K562 (cell line): ENCODE results near the gene TEX101. TPM values are rescaled to one million over a fixed set of nuclear protein-coding genes. Genes with fewer than 3 reads are reported as not detected.

Source experiments
- CBX8 ChIP-seq: fragments of 200-600 bp; sonication (generic); IDR thresholded peaks from 2 replicates; pipeline ENCODE4 v1.6.1; 2012; ENCODE audit warnings: borderline replicate concordance, mixed run types, low read depth, mild to moderate bottlenecking, moderate library complexity, mixed read lengths, low read length, control low read depth, inconsistent platforms; ENCODE audit not compliant: poor library complexity, severe bottlenecking; ENCODE audit errors: extremely low read depth
- EHMT2 ChIP-seq: fragments of 450-650 bp; IDR thresholded peaks from 2 replicates; pipeline ENCODE4 v1.6.1; 2018; ENCODE audit warnings: antibody characterized with exemption
- JUN ChIP-seq, 2 experiments: sonication (generic) in 1 of 2; formaldehyde crosslinking in 1 of 2; IDR thresholded peaks; 2 replicates each; pipeline versions ENCODE4 v1.6.1 to v1.8.0; 2012 to 2022; ENCODE audit warnings: borderline replicate concordance in 2 of 2, mild to moderate bottlenecking in 2 of 2, improper control_type of control experiment in 1 of 2, low read depth in 1 of 2, low read length in 1 of 2, missing genetic modification reagents in 1 of 2
- KDM4B ChIP-seq, 2 experiments: fragments of 450-650 bp in 1 of 2; sonication (generic) in 1 of 2; IDR thresholded peaks; 2 replicates each; pipeline ENCODE4 v1.6.1; 2016 to 2017; ENCODE audit warnings: borderline replicate concordance in 2 of 2, antibody characterized with exemption in 1 of 2, low read depth in 1 of 2, mild to moderate bottlenecking in 1 of 2
- MAFG ChIP-seq: fragments of 450-650 bp; conservative IDR thresholded peaks from 2 replicates; pipeline ENCODE4 v1.6.1; 2016; ENCODE audit warnings: missing genetic modification characterization, missing compliant biosample characterization
- MYC ChIP-seq, 2 experiments: fragments of 250-450 bp in 1 of 2; sonication (Bioruptor Pico) in 1 of 2; IDR thresholded peaks; 2 replicates each; pipeline versions ENCODE4 v1.5.1 to v1.6.1; 2012 to 2021; ENCODE audit warnings: low read depth in 2 of 2, borderline replicate concordance in 1 of 2, improper control_type of control experiment in 1 of 2, low read length in 1 of 2, mild to moderate bottlenecking in 1 of 2, moderate library complexity in 1 of 2
- NCOA6 ChIP-seq: fragments of 450-650 bp; IDR thresholded peaks from 2 replicates; pipeline ENCODE4 v1.6.1; 2017; ENCODE audit warnings: mild to moderate bottlenecking
- NFXL1 ChIP-seq: fragments of 450-650 bp; formaldehyde crosslinking; IDR thresholded peaks from 2 replicates; pipeline ENCODE4 v1.4.0; 2021; ENCODE audit warnings: mild to moderate bottlenecking
- NR1H2 ChIP-seq: sonication (generic); formaldehyde crosslinking; IDR thresholded peaks from 2 replicates; pipeline ENCODE4 v1.4.0; 2020; ENCODE audit warnings: mild to moderate bottlenecking, missing genetic modification reagents
- RBBP5 ChIP-seq: fragments of 200-600 bp; sonication (generic); IDR thresholded peaks from 2 replicates; pipeline ENCODE4 v1.6.1; 2012; ENCODE audit warnings: borderline replicate concordance, mild to moderate bottlenecking, low read length, control low read depth, inconsistent platforms; ENCODE audit not compliant: insufficient read depth, poor library complexity, severe bottlenecking
- SIN3B ChIP-seq: fragments of 450-650 bp; IDR thresholded peaks from 2 replicates; pipeline ENCODE4 v1.6.1; 2017; ENCODE audit warnings: low read depth, mild to moderate bottlenecking, moderate library complexity
- ZNF124 ChIP-seq: sonication (generic); formaldehyde crosslinking; IDR thresholded peaks from 2 replicates; pipeline ENCODE4 v1.8.1; 2022; ENCODE audit warnings: missing genetic modification reagents
- ZNF384 ChIP-seq: IDR thresholded peaks from 2 replicates; pipeline ENCODE4 v1.6.1; 2012; ENCODE audit warnings: low read depth, low read length, improper control_type of control experiment
- ZNF41 ChIP-seq: fragments of 250-450 bp; sonication (Bioruptor Pico); conservative IDR thresholded peaks from 2 replicates; pipeline ENCODE4 v1.4.0; 2020; ENCODE audit warnings: mild to moderate bottlenecking
- ZNF436 ChIP-seq: fragments of 250-450, 450-650 bp; sonication (Bioruptor Pico); formaldehyde crosslinking; IDR thresholded peaks from 2 replicates; pipeline ENCODE4 v1.7.0; 2020; ENCODE audit warnings: mild to moderate bottlenecking
- ZNF75A ChIP-seq: fragments of 450-650 bp; formaldehyde crosslinking; IDR thresholded peaks from 2 replicates; pipeline ENCODE4 v1.4.0; 2020; ENCODE audit warnings: mild to moderate bottlenecking
- ZNF77 ChIP-seq: fragments of 250-450 bp; sonication (Bioruptor Pico); IDR thresholded peaks from 2 replicates; pipeline ENCODE4 v1.5.0; 2020
- polyA plus RNA-seq, 8 experiments: library from polyadenylated mRNA; depleted of rRNA in 4 of 8; stranded (reverse) in 5 of 8; unstranded in 3 of 8; fragments of >200 nt; fragmentation: Nextera tagmentation in 2 of 8; fragmentation: Illumina TruSeq in 1 of 8; extraction: Ambion mirVana in 2 of 8; extraction: Trizol in 1 of 8; gene quantifications; 2 replicates each; pipeline versions ENCODE4 v1.2.1 to v1.2.3, GENCODE V29; 2011 to 2014; ENCODE audit warnings: inconsistent platforms in 1 of 8, missing spikeins in 1 of 8
- total RNA-seq, 7 experiments: library from RNA; depleted of rRNA in 6 of 7; stranded (reverse); fragments of >200 nt in 6 of 7; fragmentation: Illumina TruSeq in 2 of 7; extraction: Trizol in 2 of 7; gene quantifications; 2 replicates each; pipeline versions ENCODE4 v1.2.1 to v1.2.3, GENCODE V29; 2011 to 2021; ENCODE audit warnings: low replicate concordance in 1 of 7
- TF ChIP-seq, protein P1 (sequence below): fragments of 250-450 bp; sonication (Bioruptor Pico); IDR thresholded peaks from 2 replicates; pipeline ENCODE4 v1.5.0; 2020; ENCODE audit warnings: mild to moderate bottlenecking
- TF ChIP-seq, protein P2 (sequence below), 2 experiments: fragments of 450-650 bp in 1 of 2; sonication (generic) in 1 of 2; formaldehyde crosslinking in 1 of 2; IDR thresholded peaks in 1 of 2; conservative IDR thresholded peaks in 1 of 2; 2 replicates each; pipeline versions ENCODE4 v1.6.1 to v1.8.1; 2016 to 2023; ENCODE audit warnings: mild to moderate bottlenecking in 2 of 2, moderate library complexity in 2 of 2, inconsistent platforms in 1 of 2, missing genetic modification reagents in 1 of 2
- TF ChIP-seq, protein P3 (sequence below): fragments of 250-450 bp; sonication (Bioruptor Pico); IDR thresholded peaks from 2 replicates; pipeline ENCODE4 v1.4.0; 2020; ENCODE audit warnings: mild to moderate bottlenecking

The TEX101 gene
- total and polyA plus RNA-seq, 9 of the 15 experiments (the other 6 are each of a cell fraction or from before 2014, with no cell fraction given), result 0.10 to 0.36 (median 0.14) TPM; not detected in 6

DNA sequence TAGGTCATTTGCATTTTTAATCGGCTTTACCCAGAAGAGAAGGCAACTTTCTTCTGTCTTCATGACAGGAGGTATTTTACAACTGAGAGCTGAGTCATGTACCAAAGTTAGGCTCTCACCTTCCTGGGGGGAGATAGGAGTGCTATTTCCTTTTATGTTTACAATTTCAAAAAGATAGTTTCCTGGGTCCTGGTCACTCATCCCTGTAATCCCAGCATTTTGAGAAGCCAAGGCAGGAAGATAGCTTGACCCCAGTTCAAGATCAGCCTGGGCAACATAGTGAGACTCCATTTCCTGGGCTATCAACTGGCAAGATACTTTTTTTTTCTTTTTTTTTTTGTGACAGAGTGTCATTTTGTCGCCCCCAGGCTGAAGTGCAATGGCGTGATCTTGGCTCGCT is 43.1 kb downstream of the TEX101 start (continued):
- TF ChIP-seq JUN (IDR thresholded peaks at IDR 0.05; ENCODE audit: borderline replicate concordance, low read depth, low read length), result 0 out of 2 replicates have a peak, but pooled peaks have one; percentile 16
- no peak for TF ChIP-seq JUN (CRISPR knock-in tag; IDR thresholded peaks at IDR 0.05; ENCODE audit: borderline replicate concordance)
- TF ChIP-seq MYC (IDR thresholded peaks at IDR 0.05; ENCODE audit: low read depth, low read length), result no peak
- no peak for TF ChIP-seq MYC (CRISPR knock-in tag; IDR thresholded peaks at IDR 0.05; ENCODE audit: borderline replicate concordance, low read depth)
- peak; percentile 61; the same call in 1 of the 2 replicates for TF ChIP-seq EHMT2
- TF ChIP-seq ZNF77 (CRISPR knock-in tag), result no peak
- TF ChIP-seq, protein P1, sequence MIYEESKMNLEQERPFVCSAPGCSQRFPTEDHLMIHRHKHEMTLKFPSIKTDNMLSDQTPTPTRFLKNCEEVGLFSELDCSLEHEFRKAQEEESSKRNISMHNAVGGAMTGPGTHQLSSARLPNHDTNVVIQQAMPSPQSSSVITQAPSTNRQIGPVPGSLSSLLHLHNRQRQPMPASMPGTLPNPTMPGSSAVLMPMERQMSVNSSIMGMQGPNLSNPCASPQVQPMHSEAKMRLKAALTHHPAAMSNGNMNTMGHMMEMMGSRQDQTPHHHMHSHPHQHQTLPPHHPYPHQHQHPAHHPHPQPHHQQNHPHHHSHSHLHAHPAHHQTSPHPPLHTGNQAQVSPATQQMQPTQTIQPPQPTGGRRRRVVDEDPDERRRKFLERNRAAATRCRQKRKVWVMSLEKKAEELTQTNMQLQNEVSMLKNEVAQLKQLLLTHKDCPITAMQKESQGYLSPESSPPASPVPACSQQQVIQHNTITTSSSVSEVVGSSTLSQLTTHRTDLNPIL (CRISPR knock-in tag), result no peak
- TF ChIP-seq ZNF384, result peak; percentile 35; the same call in 1 of the 2 replicates
- TF ChIP-seq, protein P2, sequence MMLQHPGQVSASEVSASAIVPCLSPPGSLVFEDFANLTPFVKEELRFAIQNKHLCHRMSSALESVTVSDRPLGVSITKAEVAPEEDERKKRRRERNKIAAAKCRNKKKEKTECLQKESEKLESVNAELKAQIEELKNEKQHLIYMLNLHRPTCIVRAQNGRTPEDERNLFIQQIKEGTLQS (IDR thresholded peaks at IDR 0.05), result peak; percentile 58; the same call in 1 of the 2 replicates
- TF ChIP-seq, protein P2 (CRISPR knock-in tag; conservative IDR thresholded peaks at IDR 0.05), result no peak
- no peak for TF ChIP-seq ZNF436 (CRISPR knock-in tag)
- no peak for TF ChIP-seq ZNF41 (CRISPR knock-in tag)
- no peak for TF ChIP-seq NFXL1 (CRISPR knock-in tag)
- no peak for TF ChIP-seq SIN3B
- no peak for TF ChIP-seq KDM4B (IDR thresholded peaks at IDR 0.05; ENCODE audit: borderline replicate concordance in 2 of 2, low read depth in 1 of 2)
- no peak for TF ChIP-seq NCOA6
- TF ChIP-seq ZNF124 (CRISPR knock-in tag), result no peak
- no peak for TF ChIP-seq ZNF75A (CRISPR knock-in tag)
- peak; percentile 45 for TF ChIP-seq MAFG (tag)
- no peak for TF ChIP-seq RBBP5
- no peak for TF ChIP-seq NR1H2 (CRISPR knock-in tag)
- TF ChIP-seq, protein P3, sequence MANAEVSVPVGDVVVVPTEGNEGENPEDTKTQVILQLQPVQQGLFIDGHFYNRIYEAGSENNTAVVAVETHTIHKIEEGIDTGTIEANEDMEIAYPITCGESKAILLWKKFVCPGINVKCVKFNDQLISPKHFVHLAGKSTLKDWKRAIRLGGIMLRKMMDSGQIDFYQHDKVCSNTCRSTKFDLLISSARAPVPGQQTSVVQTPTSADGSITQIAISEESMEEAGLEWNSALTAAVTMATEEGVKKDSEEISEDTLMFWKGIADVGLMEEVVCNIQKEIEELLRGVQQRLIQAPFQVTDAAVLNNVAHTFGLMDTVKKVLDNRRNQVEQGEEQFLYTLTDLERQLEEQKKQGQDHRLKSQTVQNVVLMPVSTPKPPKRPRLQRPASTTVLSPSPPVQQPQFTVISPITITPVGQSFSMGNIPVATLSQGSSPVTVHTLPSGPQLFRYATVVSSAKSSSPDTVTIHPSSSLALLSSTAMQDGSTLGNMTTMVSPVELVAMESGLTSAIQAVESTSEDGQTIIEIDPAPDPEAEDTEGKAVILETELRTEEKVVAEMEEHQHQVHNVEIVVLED (CRISPR knock-in tag), result no peak
- TF ChIP-seq CBX8, result no peak
